ENCODE measurements around the gene PHC2. TPM values are rescaled to one million over a fixed set of nuclear protein-coding genes. Genes with fewer than 3 reads are reported as not detected.

Gene PHC2
- total and polyA plus RNA-seq, 9 of the 15 experiments (the other 6 are each of a cell fraction or from before 2014, with no cell fraction given): 3.1 to 67.6 (median 34.6) TPM

GRCh38 chr1:33384040-33384812, 46.7 kb downstream of the PHC2 start:
- H3K9me1 ChIP-seq (ENCODE audit: control insufficient read depth, insufficient read depth, low read length): no peaks in the 10 kb centered on the region
- in situ Hi-C loops (cut with MboI): no loop called here
- ATAC-seq (no peak), DNase-seq (ENCODE audit: extremely low read depth in 1 of 4, low spot score in 3 of 4) (no peak), FAIRE-seq (no peak)
- WGBS (ENCODE audit: insufficient coverage, low coverage, missing lambda C conversion rate): 14% methylated on average over 7 of the region's 7 CpGs
- no peak overlapping the region for H3K4me2 ChIP-seq (ENCODE audit: insufficient read depth, low read length)
- BruUV-seq (replicated peaks): no TSS peak
- 0 out of 2 replicates have a peak, but pooled peaks cover 3% of the 10 kb centered on the region for H4K20me1 ChIP-seq (replicated peaks; ENCODE audit: control insufficient read depth, insufficient read depth, low read length)
- no peaks in the 10 kb centered on the region for H3K9me3 ChIP-seq (replicated peaks; ENCODE audit: control insufficient read depth, insufficient read depth, low read depth, low read length)
- H3K27me3 ChIP-seq (ENCODE audit: control insufficient read depth in 2 of 2, insufficient read depth in 2 of 2, low read length in 2 of 2): peaks cover 11 to 14% of the 10 kb centered on the region in 2 experiments; a peak in 3 of 5 replicates
- H3K4me3 ChIP-seq: no peak overlapping the region
- H3K27ac ChIP-seq (ENCODE audit: extremely low read depth, low read depth, low read length): no peak overlapping the region
- ChIA-PET CTCF (ENCODE audit: low intra/inter-chr PET ratio) (no interaction called here), POLR2A (interaction anchor here (0.7 to 1.2 kb wide), 3 partner anchors 48 to 219 kb away, joined by 3 read pairs; no protein-coding TSS in a partner anchor)
- H3K4me1 ChIP-seq (replicated peaks in 1 of 2; ENCODE audit: control insufficient read depth in 2 of 2, insufficient read depth in 2 of 2, low read length in 2 of 2): no peaks in the 10 kb centered on the region
- no peaks in the 10 kb centered on the region for H3K36me3 ChIP-seq (ENCODE audit: control insufficient read depth, insufficient read depth, low read length)
- no peak overlapping the region for H2AFZ ChIP-seq (ENCODE audit: low read depth, low read length)
- H3K9ac ChIP-seq (ENCODE audit: insufficient read depth in 1 of 2, low read depth in 2 of 2, low read length in 2 of 2): no peak overlapping the region
- H3K79me2 ChIP-seq (ENCODE audit: control insufficient read depth, insufficient read depth, low read length): no peaks in the 10 kb centered on the region
- intact Hi-C loops (cut with micrococcal nuclease): no loop called here
- peak; percentile 72 for TF ChIP-seq NFIC (IDR thresholded peaks at IDR 0.05)
- no peak for TF ChIP-seq IRF1 (CRISPR knock-in tag; IDR thresholded peaks at IDR 0.05; ENCODE audit: borderline replicate concordance)
- peak; percentile 21; the same call in 1 of the 2 replicates for TF ChIP-seq MGA (IDR thresholded peaks at IDR 0.05)
- TF ChIP-seq POLR2G (IDR thresholded peaks at IDR 0.05; ENCODE audit: low read depth, low read length): no peak
- TF ChIP-seq ARID3A (IDR thresholded peaks at IDR 0.05; ENCODE audit: borderline replicate concordance, low read depth, low read length): no peak
- peak; percentile 15; the same call in 1 of the 2 replicates for TF ChIP-seq BHLHE40 (IDR thresholded peaks at IDR 0.05; ENCODE audit: low read length)

All from K562 (cell line).